ENCODE measurements around the gene GALNT2. TPM values are rescaled to one million over a fixed set of nuclear protein-coding genes. Genes with fewer than 3 reads are reported as not detected.
A peak's percentile ranks its signal among the peaks of the same experiment; 100 is the strongest.

GALNT2 gene
- total RNA-seq, 1 donor from 2014 or later, result 67.9 TPM

DNA sequence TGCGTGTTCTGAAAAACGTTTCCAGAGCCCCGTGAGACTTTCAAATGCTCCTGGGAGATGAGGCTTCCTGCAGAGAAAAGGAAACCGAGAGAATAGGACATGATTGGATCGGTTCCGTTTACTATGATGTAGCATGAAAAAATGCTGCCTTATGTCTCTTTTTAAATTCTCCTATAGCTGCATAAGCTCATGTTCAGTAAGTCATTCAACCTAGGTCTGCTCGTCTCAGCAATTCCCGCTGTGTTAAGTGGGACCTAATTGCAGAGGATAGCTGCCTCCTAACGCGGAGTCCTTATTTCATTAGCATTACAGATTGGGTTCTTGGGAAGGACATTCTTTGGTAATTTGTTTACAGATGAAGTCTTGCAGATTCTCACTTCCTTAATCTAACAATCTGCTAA lies 165.3 kb downstream of the GALNT2 start:
- DNase-seq (ENCODE audit: low spot score), result no peak

DNA sequence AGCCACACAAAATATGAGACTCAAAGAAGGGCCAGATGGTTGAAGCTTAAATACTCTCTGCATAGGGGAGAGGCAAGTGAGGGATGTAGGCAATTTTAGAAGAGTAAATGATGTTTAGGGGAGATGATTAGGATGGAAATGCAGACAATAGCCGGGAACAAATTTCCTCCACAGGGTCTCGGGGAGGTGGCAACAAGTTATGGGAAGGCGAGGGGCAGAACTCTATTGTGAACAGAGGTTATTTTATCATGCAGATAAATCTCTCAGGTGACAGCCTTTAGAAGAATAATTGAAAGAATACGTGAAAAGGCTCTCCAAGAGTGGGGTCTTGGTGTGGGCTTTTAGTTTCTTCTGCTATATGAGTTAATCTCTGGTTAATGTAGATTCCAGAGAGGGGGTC lies 166.7 kb downstream of the GALNT2 start:
- no peak for DNase-seq (ENCODE audit: low spot score)

DNA sequence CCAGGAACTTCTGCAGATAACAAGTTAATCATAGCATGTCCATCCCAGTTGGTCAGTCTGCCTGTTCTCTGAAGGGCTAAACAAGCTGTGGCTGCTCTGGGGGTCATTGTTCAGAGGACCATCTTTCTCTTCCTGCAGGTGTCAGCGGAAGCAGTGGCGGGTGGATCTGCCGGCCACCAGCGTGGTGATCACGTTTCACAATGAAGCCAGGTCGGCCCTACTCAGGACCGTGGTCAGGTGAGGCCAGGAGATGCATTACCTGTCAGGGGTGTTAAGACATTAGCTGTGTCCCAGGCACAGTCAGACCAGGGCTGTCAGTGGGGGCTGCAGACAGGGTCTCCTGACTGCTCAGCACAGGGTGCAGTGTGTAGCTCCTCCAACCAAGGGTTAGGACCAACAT lies 168.8 kb downstream of the GALNT2 start:
- DNase-seq (ENCODE audit: low spot score), result no peak

DNA sequence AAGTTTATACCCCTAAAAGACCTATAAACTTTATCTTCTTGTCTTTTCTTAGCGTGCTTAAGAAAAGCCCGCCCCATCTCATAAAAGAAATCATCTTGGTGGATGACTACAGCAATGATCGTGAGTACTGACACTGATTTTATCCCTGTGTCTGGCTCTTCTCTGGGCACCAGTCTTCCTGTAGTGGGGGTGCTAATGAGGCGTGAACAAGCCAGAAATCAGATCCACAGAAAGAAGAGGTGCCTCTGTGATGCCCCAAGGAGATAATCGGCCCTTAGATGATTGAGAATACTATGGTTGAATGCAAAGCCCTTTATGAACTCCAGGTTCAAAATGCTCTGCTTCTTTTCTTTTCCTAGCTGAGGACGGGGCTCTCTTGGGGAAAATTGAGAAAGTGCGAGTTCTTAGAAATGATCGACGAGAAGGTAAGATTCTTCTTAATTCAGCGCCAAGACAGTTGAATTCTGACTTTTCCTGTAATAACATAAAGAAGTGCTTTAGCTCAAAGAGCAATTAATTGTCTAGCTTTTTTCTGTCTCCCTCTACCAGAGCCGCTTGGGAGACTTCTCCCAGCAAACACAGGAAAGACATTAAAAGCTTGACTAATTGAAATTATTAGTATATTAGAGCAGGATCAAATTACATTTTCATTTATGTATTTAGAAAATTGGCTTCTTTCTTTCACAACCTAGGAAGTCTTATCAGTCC lies 169.4 kb downstream of the GALNT2 start:
- DNase-seq (ENCODE audit: low spot score), result no peak

DNA sequence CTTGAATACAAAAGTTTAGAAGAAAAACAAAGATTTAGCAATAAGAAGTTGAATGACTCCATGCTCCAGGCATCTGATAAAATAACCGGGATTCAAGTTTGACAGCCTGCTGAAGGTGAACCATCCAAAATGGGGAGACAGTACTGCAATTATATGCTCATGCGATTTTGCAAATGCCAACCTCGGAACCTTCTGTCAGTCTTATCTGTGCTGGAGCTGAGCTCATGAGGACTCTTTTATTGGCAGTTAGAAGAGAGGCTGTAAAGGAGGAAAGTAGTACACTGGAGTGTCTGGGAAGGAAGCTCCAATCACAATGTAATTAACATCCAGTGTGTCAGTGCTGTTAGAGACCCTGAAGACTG lies 170.0 kb downstream of the GALNT2 start:
- DNase-seq (ENCODE audit: low spot score), result no peak

DNA sequence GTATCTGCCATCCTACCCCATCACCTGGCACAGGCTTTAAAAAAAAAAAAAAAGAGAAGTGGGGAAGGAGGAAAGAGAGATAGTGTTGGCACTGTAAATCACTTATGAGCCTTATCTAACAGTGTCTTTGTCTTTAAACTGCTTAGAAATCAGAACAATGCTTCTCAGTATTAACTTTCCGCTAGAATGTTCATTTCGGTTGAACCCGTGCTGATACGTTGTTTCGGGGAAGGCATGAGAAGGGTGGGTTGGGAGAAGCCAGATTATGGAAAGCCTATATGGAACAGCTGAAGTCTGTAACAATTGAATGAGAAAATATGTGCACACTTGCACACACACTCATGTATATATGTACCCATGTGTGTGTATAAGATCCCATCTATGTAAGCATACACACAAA lies 170.8 kb downstream of the GALNT2 start:
- DNase-seq (ENCODE audit: low spot score), result no peak

DNA sequence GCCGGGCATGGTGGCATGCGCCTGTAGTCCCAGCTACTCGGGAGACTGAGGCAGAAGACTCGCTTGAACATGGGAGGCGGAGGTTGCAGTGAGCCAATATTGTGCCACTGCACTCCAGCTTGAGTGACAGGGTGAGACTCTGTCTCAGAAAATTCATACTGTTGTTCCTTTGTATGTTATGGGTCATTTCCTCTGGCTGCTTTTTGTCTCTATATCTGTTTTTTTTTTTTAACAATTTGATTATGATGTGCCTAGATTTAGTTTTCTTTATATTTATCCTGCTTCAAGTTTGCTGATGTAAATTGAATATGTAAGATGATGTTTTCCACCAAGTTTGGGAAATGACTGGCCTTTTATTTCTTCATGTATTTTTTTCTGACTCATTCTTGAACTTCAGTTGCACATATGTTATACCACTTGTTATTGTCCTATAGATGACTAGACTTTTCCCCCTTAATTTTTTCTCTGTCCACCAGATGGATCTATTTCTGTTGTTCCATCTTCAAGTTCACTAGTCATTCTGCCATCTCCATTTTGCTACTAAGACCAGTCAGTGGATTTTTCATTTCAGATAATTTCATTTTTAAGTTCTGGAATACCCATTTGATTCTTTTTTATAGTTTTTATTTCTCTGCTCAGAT lies 173.5 kb downstream of the GALNT2 start:
- no peak for DNase-seq (ENCODE audit: low spot score)

DNA sequence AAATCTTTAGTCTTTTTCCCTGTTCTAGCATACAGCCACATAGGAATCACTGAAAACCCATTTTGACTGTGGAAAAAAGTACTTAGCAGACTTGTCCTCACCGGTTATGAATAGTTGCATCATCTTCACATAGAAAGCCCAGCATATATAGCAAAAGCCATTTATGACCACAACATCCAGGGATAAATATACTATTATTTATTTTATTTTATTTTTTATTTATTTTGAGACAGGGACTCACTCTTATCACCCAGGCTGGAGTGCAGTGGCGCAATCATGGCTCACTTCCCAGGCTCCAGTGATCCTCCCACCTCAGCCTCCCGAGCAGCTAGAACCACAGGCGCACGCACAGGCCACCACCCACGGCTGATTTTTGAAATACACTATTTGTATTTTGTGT lies 175.3 kb downstream of the GALNT2 start:
- peak; percentile 9 for DNase-seq (ENCODE audit: low spot score)

DNA sequence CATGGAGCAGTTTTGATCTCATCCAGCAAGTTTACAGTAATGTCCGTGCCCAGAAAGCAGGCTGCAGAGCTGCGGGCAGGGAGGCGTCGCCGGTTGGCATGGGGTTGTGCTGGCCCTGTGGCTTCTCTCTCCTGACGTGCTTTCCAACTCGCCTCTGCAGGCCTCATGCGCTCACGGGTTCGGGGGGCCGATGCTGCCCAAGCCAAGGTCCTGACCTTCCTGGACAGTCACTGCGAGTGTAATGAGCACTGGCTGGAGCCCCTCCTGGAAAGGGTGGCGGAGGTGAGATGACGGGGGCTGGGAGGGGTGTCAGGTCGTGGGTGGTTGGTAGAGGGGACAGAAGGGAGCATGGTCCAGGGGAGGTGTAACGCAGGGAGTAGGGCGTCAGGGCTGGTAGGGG lies 176.1 kb downstream of the GALNT2 start:
- DNase-seq (ENCODE audit: low spot score), result peak; percentile 28

DNA sequence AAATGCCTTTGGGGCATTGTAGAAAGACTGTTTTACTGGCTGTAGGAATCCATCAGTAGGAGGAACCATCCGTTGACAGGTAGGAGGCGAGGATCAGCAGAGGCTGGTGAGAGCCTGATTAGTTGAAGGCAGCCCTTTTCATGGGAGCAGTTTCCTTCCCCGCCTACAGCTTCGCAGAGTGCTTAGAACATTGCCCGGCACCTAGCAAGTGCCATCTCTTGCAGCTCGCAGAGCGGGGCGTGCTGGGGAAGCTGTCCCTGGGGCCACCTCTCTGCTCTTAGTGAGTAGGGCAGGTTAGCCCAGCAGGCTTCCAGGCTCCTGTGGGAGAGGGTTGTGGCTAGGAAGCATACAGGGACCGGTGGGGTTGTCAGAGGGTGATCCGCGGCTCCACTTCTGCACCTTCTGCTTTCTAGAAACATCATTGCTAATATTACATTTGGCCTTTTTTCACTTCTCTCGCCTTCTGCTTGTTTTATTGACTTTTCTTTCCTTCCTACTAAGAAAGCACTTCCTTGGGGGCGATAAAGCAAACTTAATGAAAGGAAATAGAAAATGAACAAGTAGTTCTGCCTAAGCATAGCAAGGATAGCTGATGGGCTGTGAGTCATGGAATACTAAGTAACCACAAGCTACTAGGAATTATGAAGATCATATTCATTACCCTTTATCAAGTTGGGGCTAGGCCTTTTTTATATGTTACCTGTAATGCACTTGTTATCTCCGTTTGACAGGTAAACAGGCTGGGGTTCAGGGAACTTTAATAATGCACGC lies 176.7 kb downstream of the GALNT2 start:
- DNase-seq (ENCODE audit: low spot score), result no peak

DNA sequence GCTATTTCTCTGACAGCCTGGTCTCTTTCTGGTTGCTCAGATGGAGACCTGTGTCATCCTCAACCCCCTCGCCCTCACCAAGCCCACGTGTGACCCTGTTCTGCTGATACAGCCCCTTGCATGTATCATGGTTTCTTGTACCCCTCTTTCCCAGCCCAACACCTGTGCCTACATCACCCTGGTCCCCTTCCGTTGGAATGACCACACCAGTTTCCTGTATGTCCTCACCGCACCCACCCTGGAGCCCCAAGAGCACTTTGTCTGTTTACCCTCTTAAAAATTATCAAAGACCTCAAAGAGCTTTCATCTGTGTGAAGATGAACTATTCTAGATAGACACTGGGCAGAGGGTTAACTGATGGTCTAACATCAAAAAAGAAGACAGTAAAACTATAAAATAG lies 179.5 kb downstream of the GALNT2 start:
- DNase-seq (ENCODE audit: low spot score), result peak; percentile 29

DNA sequence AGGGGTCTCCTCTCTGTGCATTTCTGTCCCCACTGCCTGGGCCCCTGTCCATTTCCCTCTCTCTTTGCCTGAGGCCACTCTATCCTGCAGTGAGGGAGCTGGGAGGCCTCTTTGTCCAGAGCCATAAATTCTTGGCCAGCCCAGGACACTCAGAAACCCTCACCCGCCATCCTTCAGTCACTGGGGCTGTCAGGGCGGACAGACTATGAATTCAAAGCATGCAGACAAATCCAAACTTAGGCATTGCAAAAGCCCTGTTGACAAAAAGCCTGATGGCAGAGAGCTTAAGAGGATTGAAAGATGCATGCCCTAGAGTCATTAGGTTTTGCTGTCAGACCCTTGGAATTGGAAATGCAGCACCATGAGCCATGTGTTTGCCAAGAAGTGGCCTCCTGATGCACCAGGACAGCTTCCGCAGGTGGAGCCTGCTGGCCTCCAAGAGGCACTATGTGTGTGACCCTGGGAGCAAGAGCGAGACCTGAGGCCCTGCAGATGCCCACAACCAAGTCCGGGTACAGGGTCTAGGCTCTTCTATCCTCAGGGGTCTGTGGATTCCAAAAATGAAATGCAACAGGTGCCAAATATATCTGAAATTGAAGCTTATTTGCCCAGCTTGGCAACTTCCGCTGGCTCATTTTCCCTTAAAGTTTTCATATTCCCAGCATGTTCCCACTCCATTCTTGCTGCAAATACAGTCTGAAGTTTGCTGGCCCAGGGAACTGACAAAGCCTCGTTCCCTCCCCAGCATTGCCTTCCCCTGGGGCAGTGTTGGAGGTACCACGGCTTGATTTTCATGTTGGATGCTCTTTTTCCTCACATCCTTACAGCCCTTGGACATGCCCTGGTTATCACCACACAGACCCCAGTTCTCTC lies 181.2 kb downstream of the GALNT2 start:
- DNase-seq (ENCODE audit: low spot score), result no peak

DNA sequence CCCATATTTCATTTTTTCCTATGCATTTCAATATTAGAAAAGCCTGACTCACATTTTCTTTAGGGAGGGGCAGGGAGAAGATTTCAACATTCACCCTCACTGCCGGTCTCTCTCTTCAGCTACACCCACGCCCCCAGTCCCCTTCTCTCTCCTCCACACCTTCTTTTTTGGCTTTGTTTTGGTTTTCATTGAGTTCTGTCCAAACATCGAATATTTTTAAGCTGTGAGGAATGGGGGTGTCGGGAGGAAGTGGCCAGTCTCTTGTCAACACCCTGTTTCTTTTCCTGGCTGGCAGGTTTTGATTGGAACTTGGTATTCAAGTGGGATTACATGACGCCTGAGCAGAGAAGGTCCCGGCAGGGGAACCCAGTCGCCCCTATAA lies 181.8 kb downstream of the GALNT2 start:
- DNase-seq (ENCODE audit: low spot score), result no peak

DNA sequence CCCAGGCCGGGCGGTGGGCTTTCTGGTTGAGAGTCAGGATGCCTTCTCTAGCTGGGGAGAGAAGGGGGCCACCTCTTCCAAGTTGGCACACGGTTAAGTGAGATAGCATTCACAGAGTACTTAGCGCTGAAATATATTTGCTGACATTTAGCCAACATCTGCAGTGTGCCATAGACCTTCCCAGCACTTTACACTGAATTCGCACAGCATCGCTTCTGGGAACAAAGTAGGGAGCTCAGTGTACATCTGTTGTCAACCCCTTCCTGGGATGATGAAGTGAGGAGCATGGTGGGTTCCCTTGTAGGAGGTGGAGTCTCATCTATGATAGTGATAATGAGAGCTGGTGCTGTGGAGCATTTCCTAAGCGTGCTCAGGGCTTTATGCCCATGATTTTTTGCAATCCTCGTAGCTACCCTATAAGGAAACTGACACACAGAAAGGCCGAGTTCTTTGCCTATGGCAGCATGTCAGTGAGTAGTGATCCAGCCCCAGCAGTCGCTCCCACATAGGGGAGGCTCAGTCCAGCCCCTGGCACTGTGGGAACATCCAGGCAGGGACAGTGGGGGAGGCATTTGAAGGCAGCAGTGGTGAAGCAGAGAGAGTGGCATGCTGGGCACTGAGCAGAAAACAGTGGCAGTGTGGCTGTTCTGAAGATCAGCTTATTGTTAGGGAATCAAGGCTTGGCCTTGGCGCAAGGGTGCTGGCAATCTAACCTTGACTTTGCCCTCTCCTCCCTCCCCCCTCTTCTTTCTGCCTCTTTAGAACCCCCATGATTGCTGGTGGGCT lies 182.8 kb downstream of the GALNT2 start:
- no peak for DNase-seq (ENCODE audit: low spot score)

DNA sequence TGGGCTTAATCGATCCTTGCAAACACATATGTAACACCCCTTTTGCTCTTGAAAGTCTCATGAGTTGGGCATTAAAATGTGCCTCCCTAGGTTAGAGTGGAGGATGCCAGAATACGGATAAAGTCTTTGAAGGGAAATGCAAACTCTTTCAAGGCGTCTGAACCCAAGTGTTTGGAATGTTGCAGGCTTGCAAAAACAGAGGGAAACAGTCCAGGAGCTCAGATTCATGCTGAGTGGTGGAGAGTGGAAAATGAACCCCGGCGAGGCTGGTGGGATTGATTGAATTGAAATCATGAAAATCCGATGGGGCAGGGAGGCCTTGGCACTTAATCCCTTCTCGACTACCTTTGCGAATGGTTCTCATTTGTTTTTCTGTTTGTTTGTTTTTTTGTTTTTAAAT lies 183.6 kb downstream of the GALNT2 start:
- peak; percentile 7 for DNase-seq (ENCODE audit: low spot score)

DNA sequence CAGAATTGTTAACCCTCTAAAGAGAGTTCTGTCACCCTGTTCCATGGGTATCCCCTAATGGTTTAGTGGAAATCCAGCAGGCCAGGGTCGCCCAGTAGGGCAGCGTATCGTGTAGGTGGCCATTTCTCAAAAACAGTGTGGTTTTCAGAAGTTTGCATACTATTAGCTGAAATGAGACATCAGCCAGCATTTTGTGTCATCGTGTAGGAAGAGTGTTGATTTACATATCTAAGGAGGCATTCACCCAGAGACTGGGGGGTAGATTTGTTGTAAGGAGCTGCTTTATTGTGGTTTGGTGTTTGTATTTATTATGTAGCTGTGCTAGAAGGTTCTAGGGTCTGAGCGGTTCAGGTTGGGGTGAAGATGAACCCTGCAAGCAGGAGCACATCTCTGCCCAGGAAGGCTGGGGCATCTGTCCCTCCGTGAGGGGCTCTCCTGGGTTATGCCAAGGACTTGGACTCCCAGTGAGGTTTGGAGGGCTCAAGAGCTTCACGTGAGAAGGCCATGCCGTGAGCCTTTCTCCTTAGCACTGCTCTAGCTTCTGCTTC lies 184.7 kb downstream of the GALNT2 start:
- peak; percentile 20 for DNase-seq (ENCODE audit: low spot score)

DNA sequence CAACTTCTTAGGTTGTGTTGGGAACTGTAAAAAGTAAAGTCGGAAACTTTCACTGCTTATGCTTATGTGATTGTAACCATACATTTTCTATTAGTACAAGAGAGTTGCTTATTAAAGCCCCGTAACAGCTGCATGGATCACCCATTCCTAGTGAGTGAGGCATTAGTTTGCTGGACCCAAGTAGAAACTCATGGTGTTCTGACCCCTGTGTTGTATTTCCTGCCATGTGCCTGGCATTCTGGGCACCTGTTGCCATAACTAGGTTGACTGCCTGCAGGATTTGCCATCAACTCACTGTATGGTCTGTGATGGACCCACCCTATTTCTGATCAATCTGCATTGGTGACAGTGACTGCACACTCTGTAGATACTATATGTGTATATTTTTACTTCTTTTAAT lies 186.1 kb downstream of the GALNT2 start:
- peak; percentile 20 for DNase-seq (ENCODE audit: low spot score)

DNA sequence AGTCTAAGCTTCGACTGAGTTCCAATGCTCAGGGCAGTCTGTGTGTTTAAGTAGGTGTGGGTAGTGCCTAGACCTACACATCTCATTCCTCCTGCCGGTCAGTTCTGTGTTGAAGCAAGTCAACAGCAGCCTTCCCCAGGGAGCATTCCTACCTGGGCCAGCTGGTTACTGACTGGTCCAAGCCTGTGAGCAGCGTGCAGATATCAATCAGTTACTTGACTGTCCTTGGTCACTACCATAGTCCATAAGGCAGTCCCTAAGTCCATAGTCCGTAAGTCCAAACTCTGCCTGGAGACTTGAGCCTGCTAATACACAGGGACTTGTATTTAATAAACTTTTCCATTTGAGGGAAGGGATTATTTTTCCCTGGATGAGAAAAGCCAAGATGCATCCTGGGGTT lies 187.2 kb downstream of the GALNT2 start:
- DNase-seq (ENCODE audit: low spot score), result no peak

DNA sequence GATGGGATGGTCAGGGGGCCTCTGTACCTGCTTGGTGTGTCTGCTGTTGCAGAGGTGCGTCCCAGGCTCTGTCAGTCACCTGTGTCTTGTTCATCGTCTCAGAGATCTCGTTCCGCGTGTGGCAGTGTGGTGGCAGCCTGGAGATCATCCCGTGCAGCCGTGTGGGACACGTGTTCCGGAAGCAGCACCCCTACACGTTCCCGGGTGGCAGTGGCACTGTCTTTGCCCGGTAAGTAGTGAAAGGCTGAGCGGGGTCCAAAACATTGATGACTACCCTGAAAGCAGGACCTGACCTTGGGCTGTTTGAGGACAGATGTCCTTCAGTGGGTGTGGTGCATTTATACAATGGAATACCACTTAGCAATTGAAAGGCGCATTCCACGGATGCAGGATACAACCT lies 188.1 kb downstream of the GALNT2 start:
- DNase-seq (ENCODE audit: low spot score), result no peak

DNA sequence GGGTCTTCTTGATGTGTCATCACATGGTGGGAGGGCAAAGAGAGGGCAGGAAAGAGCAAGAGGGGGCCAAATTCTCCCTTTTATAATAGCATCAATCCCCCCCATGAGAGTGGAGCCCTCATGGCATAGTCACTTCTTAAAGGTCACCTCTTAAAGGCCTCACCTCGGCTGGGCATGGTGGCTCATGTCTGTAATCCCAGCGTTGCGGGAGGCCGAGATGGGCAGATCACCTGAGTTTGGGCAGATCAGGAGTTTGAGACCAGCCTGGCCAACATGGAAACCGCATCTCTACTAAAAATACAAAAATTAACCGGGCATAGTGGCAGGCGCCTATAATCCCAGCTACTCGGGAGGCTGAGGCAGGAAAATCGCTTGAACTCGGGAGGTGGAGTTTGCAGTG lies 189.0 kb downstream of the GALNT2 start:
- no peak for DNase-seq (ENCODE audit: low spot score)

DNA sequence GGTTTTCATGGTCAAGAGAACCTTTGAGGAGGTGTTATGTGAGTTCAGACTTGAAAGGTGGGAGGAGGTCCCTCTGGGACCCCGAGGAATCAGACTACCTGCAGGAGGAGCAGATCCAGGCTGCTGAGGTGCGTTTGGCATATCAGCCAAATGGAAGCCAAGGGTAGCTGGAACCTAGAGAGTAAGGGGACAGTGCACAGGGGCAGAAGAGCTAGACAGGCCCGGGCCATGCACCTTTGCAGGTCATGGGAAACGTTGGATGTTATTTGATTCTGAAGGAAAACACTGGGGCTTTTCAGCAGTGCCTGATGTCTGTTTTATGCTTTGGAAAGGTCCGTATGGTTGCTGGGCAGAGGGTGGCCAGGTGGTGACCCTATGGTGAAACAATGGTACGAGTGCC lies 189.9 kb downstream of the GALNT2 start:
- DNase-seq (ENCODE audit: low spot score), result no peak

Data from ureter (tissue), 1 donor.